Measurements from ENCODE around the gene SDK1.
A peak's percentile ranks its signal among the peaks of the same experiment; 100 is the strongest.

The SDK1 gene

DNA sequence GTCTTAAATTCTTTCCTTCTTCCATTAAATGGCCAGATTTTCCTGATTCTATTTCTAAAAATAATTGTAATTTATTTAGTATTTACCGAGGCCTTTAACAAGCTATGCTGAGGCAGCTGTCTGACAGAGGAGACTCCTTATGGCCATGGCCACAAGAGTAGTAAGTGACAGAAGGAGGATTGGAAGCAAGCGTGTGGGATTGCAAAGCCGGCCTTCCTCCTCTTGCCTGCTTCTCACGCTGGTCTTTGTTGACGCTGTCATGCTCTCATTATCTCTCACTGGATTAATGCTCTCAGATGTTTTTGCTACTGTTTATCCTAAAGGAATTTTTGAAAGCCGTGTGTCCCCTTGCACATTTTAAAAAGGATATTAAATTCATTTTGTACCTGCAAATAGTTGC, 546.3 kb downstream of the SDK1 start:
- H3K4me3 ChIP-seq (ENCODE audit: low read depth, low read length) = no peak overlapping the region
- no peak for DNase-seq (ENCODE audit: low read depth)
- TF ChIP-seq MYC (IDR thresholded peaks at IDR 0.05; ENCODE audit: low read depth, low read length) (no peak), POLR2A (IDR thresholded peaks at IDR 0.05; ENCODE audit: extremely low read depth, insufficient read length) (no peak)
- TF ChIP-seq, protein P1, sequence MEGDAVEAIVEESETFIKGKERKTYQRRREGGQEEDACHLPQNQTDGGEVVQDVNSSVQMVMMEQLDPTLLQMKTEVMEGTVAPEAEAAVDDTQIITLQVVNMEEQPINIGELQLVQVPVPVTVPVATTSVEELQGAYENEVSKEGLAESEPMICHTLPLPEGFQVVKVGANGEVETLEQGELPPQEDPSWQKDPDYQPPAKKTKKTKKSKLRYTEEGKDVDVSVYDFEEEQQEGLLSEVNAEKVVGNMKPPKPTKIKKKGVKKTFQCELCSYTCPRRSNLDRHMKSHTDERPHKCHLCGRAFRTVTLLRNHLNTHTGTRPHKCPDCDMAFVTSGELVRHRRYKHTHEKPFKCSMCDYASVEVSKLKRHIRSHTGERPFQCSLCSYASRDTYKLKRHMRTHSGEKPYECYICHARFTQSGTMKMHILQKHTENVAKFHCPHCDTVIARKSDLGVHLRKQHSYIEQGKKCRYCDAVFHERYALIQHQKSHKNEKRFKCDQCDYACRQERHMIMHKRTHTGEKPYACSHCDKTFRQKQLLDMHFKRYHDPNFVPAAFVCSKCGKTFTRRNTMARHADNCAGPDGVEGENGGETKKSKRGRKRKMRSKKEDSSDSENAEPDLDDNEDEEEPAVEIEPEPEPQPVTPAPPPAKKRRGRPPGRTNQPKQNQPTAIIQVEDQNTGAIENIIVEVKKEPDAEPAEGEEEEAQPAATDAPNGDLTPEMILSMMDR (IDR thresholded peaks at IDR 0.05; ENCODE audit: low read depth, low read length) = no peak
- TF ChIP-seq, protein P2, sequence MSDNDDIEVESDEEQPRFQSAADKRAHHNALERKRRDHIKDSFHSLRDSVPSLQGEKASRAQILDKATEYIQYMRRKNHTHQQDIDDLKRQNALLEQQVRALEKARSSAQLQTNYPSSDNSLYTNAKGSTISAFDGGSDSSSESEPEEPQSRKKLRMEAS (IDR thresholded peaks at IDR 0.05; ENCODE audit: low read depth, low read length) = no peak

DNA sequence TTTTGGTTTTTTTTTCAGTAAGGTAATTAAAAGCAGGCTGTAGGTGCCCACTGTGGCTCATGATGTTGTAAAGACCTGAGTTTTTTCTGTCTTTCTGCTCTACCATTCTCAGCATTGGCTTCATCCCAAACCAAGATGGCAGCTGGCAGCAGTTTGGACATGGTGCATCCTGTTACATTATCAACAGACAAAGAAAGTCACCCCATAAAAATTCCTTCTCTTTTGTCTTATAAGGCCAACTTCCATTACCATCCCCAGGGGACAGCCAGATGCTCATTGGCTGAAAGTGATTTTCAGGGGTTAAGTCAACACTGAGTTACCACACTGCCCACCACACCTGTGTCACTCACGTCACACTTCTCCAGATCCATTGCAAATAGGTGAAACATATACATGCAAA, 558.4 kb downstream of the SDK1 start:
- no peak overlapping the region for H3K4me3 ChIP-seq (ENCODE audit: low read depth, low read length)
- DNase-seq (ENCODE audit: low read depth) = no peak
- TF ChIP-seq, protein P1 (IDR thresholded peaks at IDR 0.05; ENCODE audit: low read depth, low read length) = no peak
- TF ChIP-seq POLR2A (IDR thresholded peaks at IDR 0.05; ENCODE audit: extremely low read depth, insufficient read length) (no peak), MYC (IDR thresholded peaks at IDR 0.05; ENCODE audit: low read depth, low read length) (no peak)
- TF ChIP-seq, protein P2 (IDR thresholded peaks at IDR 0.05; ENCODE audit: low read depth, low read length) = no peak

DNA sequence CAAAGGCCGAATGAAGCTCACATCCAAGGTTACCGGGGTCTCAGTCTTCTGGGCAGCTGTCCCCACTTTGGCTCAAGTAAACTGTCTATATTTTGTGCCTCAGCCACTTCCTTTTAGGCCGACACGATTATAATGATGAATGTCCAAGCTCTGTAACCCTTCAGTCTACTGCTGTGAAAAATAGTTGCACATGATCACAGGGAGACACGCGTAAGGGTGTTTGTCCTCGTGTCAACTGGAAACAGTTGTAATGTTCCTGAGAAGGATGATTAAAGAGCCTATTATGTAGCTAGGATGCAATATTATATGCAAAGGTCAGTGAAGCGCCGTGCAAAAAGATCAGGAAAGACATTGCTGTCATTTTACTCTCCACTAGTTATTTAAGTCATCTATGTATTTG, 559.9 kb downstream of the SDK1 start:
- no peak overlapping the region for H3K4me3 ChIP-seq (ENCODE audit: low read depth, low read length)
- no peak for DNase-seq (ENCODE audit: low read depth)
- TF ChIP-seq, protein P2 (IDR thresholded peaks at IDR 0.05; ENCODE audit: low read depth, low read length) = no peak
- no peak for TF ChIP-seq POLR2A (IDR thresholded peaks at IDR 0.05; ENCODE audit: extremely low read depth, insufficient read length)
- TF ChIP-seq, protein P1 (IDR thresholded peaks at IDR 0.05; ENCODE audit: low read depth, low read length) = no peak
- TF ChIP-seq MYC (IDR thresholded peaks at IDR 0.05; ENCODE audit: low read depth, low read length) = no peak

DNA sequence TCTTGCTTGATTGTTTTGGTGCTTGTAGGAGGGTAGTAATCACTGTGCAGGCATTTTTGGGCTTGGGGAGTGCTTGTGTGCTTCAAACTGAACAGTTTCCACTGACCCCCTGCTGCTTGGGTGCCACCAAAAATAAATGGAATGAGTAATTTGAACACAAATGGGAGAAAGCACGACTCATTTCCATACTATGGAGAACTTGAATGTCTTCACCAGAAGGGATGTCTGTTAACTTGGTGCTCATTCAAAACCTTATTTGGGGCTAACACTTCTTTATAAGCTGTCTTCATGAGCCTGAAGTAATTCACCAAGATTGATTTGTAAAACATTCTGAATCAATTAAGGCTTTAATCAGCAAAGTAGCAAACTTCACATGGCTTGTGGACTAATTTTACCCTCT, 560.3 kb downstream of the SDK1 start:
- TF ChIP-seq POLR2A (IDR thresholded peaks at IDR 0.05; ENCODE audit: extremely low read depth, insufficient read length) = no peak
- no peak for TF ChIP-seq MYC (IDR thresholded peaks at IDR 0.05; ENCODE audit: low read depth, low read length)
- TF ChIP-seq, protein P2 (IDR thresholded peaks at IDR 0.05; ENCODE audit: low read depth, low read length) = no peak
- TF ChIP-seq, protein P1 (IDR thresholded peaks at IDR 0.05; ENCODE audit: low read depth, low read length) = no peak
- no peak overlapping the region for H3K4me3 ChIP-seq (ENCODE audit: low read depth, low read length)
- no peak for DNase-seq (ENCODE audit: low read depth)

DNA sequence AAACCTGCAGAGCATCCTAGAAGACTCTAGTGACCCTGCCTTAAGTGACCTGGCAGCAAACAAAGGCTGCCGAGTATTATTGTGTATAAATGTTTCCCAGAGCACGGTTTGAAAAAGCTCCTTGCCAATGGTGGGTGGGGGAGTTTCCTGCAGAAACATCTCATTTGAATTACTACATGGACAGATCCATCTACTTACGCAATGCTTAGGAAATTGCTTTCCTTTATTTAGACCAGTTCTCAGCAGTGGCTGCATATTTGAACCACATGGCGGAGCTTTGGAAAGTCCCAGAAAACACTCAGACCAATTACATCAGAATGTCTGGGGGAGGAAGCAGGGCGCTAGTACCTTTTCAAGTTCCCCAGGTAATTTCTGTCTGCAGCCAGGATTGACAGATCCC, 560.9 kb downstream of the SDK1 start:
- H3K4me3 ChIP-seq (ENCODE audit: low read depth, low read length) = no peak overlapping the region
- peak; percentile 27 for DNase-seq (ENCODE audit: low read depth)
- no peak for TF ChIP-seq POLR2A (IDR thresholded peaks at IDR 0.05; ENCODE audit: extremely low read depth, insufficient read length)
- TF ChIP-seq, protein P2 (IDR thresholded peaks at IDR 0.05; ENCODE audit: low read depth, low read length) = no peak
- TF ChIP-seq, protein P1 (IDR thresholded peaks at IDR 0.05; ENCODE audit: low read depth, low read length) = no peak
- TF ChIP-seq MYC (IDR thresholded peaks at IDR 0.05; ENCODE audit: low read depth, low read length) = no peak

DNA sequence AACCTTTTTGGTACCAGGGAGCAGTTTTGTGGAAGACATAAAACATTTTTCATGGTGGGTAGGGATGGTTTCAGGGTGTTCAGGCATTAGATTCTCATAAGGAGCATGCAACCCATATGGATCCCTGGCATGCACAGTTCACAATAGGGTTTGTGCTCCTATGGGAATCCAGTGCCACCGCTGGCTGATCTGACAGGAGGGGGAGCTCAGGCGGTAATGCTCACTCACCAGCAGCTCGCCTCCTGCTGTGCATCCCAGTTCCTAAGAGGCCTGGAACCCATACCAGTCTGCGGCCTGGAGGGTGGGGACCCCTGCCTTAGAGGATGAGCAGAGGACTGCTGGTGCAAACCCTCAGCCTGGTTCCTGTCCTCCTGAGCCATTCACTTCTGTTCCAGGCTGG, 561.7 kb downstream of the SDK1 start:
- DNase-seq (ENCODE audit: low read depth) = no peak
- TF ChIP-seq MYC (IDR thresholded peaks at IDR 0.05; ENCODE audit: low read depth, low read length) = no peak
- TF ChIP-seq POLR2A (IDR thresholded peaks at IDR 0.05; ENCODE audit: extremely low read depth, insufficient read length) = no peak
- TF ChIP-seq, protein P1 (IDR thresholded peaks at IDR 0.05; ENCODE audit: low read depth, low read length) = no peak
- TF ChIP-seq, protein P2 (IDR thresholded peaks at IDR 0.05; ENCODE audit: low read depth, low read length) = no peak

More for the DNA sequence above, 561.7 kb downstream of the SDK1 start:
- H3K4me3 ChIP-seq (ENCODE audit: low read depth, low read length) = no peak overlapping the region

Measured in NB4 (cell line).